Stimulated activated CD8-positive, alpha-beta memory T cell treated with anti-CD3 and anti-CD28 coated beads, Interleukin-12 subunit alpha, Interleukin-12 subunit beta, amount 100 ng/mL, for 4 hours (primary cell): Measurements from ENCODE around the gene GPER1.
A peak's percentile ranks its signal among the peaks of the same experiment; 100 is the strongest.

Experiments used
- DNase-seq: peaks from one replicate; pipeline ENCODE4 v3.0.0-alpha.2; 2020; ENCODE audit warnings: low read depth

The GPER1 gene

DNA sequence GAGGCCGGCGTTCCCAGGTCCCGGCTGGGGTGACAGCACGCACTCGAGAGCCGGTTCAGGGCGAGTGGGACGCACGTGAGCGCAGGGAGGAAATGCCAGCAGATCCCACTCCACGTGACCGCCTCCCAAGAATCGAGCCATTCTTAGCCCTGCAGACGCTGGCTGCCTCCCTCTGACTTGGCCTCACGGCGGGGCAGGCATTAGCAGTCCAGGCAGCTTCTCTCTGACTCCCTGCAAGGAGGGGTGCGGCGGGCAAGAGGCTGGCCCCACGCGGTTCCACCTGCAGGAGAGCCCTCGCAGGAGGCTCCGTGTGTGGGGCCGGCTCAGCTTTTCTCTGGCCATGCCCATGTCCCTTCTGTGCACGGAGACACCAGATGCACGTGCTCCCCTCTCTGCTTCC, 33.5 kb upstream of the GPER1 start:
- no peak for DNase-seq

DNA sequence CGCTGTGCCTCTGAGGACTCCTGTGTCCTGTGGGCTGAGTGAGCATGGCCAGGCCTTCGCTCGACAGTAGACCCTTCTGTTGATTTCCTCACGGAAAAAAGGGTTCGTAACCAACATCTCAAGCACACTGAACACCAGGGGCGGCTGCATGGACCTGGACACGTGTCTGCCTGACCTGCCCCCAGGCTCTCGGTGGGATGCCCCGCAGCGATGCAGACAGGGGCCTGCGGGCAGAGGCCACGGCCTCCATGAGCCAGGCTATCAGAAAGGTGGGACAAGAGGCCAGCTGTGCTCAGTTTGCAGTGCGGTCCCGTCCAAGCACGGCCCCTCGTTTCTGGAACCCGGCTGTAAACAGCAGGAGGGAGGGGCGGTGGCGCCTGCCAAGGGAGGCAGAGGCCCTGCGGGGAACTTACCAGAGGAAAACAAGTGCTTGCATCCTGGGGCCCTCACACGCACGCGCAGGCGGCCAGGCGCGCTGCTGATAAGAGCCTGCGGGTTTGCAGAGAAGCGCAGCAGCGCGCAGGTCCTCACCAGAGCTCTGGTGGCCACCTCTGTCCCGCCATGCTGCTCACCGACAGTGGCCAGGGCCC, 33.0 kb upstream of the GPER1 start:
- no peak for DNase-seq

DNA sequence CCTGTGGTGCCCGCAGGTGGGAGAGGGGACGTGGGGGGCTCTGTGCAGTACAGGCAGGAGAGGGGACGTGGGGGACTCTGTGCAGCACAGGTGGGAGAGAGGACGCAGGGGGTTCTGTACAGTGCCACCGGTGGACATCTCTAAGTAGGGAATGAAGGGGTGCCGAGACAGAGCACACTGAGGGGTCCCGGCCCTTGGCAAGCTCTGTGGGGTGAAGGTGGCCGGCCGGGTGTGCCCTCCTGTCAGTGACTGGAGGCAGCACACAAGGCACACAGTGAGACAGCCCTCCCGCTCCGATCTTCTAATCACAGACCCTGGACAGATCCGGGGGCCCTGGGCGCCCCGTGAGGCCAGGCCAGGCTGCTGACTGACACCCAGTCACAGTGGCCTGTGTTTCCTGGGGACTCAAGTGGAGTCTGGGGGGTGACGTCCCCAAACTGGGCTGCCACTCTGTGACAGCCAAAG, 32.4 kb upstream of the GPER1 start:
- DNase-seq, result no peak

DNA sequence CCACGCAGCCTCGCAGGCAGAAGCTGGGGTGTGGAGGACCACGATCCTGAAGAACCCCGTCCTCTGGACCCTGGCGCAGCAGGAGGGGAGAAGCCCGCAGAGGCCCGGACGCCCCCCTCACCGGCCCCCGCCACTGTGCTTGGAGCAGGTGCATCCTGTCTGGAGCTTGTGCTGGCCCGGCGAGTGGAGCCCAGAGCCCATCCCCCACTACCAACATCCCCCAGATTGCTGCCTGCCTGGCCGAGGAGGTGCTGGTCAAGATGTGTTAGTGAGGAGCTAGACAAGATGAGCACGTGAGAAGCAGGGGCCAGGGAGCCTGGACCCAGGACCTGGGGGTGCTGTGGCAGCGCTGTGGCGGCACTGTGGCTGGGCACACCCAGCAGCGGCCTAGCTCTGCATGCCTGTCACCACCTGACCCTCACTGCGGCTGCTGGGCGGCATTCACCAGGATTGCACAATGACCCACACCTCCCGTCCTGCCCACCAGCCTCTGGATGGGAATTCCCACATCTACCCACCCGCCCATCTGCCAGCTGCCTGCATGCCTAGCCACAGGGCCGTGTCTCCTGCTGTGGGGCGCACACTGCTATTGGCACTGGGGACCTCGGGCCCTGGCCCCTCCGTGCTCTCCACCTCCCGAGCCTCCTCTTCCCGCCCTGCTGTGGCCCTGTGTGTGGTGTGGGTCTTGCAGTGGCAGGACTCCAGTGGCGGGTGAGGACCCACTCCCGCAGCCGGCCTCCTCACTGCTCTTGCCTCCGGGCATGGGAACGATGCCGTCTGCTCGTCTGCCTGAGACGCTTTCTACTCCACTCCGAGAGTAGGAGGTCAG, 31.7 kb upstream of the GPER1 start:
- DNase-seq, result no peak

DNA sequence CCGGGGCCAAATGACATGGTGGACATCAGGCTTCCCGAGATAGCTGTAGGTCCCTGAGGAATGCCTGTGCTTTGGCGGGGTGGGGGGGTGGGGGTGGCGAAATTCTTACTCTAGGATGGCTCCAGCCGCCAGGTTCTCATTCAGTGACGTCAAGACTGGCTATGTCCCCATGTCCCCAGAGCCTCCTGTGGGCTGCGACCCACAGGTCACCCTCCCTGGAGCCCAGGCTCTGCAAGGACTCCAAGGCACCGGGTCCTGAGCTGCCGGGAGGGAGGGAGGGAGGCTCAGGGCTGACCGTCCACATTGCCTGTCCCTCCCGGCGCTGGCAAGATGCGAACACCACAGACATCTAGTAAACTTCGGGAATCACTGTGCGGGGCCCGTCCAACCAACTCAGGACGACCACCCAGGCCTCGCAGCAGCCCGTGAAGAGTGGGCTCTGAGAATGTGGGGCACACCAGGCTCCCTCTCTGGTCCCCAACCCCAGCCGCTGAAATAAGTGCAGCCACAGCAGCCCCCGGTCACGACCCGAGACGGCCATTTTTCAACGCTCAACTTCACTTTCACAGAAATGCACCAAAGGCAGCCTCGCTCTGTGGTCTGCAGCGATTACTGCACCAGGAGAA, 31.0 kb upstream of the GPER1 start:
- DNase-seq, result no peak

DNA sequence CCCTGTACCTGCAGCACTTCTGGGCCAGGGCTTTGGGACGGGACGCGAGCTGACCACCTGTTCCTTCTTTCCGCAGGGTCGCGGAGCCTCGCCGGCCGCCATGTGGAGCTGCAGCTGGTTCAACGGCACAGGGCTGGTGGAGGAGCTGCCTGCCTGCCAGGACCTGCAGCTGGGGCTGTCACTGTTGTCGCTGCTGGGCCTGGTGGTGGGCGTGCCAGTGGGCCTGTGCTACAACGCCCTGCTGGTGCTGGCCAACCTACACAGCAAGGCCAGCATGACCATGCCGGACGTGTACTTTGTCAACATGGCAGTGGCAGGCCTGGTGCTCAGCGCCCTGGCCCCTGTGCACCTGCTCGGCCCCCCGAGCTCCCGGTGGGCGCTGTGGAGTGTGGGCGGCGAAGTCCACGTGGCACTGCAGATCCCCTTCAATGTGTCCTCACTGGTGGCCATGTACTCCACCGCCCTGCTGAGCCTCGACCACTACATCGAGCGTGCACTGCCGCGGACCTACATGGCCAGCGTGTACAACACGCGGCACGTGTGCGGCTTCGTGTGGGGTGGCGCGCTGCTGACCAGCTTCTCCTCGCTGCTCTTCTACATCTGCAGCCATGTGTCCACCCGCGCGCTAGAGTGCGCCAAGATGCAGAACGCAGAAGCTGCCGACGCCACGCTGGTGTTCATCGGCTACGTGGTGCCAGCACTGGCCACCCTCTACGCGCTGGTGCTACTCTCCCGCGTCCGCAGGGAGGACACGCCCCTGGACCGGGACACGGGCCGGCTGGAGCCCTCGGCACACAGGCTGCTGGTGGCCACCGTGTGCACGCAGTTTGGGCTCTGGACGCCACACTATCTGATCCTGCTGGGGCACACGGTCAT, 30.3 kb upstream of the GPER1 start:
- DNase-seq, result no peak

DNA sequence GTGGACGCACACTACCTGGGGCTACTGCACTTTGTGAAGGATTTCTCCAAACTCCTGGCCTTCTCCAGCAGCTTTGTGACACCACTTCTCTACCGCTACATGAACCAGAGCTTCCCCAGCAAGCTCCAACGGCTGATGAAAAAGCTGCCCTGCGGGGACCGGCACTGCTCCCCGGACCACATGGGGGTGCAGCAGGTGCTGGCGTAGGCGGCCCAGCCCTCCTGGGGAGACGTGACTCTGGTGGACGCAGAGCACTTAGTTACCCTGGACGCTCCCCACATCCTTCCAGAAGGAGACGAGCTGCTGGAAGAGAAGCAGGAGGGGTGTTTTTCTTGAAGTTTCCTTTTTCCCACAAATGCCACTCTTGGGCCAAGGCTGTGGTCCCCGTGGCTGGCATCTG, 29.6 kb upstream of the GPER1 start:
- no peak for DNase-seq

DNA sequence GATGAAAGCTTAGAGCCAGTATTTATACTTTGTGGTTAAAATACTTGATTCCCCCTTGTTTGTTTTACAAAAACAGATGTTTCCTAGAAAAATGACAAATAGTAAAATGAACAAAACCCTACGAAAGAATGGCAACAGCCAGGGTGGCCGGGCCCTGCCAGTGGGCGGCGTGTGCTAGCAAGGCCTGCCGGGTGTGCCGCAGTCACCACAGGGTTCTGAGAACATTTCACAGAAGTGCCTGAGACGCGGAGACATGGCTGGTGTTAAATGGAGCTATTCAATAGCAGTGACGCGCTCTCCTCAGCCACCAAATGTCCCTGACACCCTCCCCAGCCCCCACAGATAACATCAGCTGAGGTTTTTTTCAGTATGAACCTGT, 29.1 kb upstream of the GPER1 start:
- no peak for DNase-seq

DNA sequence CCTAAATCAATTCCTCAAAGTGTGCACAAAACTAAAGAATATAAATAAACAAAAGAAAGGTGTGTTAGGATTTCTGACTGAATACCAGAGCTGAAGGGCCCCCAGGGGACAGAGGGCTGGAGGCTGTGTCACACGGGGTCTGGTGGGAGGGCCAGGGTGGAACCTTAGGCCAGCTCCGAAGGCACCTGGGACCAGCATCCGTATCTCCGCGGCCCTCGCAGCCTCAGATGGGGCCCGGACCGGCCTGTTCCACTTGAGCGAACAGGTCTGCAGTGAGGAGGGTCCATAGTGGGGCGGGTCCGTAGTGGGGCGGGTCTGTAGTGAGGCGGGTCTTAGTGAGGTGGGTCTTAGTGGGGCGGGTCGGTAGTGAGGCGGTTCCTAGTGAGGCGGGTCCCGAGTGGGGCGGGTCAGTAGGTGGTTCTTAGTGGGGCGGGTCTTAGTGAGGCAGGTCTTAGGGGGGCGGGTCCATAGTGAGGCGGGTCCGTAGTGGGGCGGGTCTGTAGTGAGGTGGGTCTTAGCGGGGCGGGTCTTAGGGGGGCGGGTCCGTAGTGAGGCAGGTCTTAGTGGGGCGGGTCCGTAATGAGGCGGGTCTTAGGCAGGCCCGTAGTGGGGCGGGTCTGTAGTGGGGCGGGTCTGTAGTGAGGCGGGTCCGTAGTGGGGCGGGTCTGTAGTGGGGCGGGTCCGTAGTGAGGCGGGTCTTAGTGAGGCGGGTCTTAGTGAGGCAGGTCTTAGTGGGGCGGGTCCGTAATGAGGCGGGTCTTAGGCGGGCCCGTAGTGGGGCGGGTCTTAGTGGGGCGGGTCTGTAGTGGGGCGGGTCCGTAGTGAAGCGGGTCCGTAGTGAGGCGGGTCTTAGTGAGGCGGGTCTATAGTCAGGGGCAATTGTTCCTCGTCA, 28.5 kb upstream of the GPER1 start:
- DNase-seq, result no peak

DNA sequence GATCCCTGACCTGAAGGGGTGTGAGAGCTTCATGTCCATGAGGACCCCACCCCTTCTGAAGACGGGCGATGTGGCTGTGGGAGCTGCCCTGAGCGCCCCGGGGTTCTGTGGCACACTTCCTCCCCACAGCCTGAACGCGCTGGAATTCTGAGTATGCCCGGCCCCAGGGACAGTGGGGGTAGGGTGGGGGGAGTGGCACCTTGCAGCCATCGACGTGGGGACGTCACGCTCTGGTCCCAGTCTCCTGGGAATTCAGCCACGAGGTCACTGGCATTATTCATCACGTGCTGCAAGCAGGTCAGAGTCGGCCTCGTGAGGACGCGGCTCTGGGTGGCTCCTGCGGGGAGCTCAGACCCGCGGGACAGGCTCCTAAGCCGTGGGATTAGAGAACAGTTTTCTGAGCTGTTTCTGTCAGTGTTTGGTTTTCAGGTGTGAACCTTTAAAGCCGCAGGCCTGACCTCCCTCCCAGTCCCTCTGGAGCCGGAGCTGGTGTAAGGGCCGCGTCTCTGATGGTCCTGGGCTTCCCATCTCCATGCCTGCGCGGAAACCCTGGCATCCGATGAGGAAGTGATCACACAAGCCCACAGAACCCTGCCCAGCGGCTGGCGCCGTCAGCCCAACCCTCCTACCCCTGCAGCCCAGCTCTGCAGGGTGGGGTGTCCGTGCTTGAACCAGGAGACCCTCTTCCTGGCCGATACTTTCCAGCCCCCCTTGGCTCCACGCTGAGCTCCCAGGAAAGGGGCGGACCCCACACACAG, 27.4 kb upstream of the GPER1 start:
- DNase-seq, result no peak

DNA sequence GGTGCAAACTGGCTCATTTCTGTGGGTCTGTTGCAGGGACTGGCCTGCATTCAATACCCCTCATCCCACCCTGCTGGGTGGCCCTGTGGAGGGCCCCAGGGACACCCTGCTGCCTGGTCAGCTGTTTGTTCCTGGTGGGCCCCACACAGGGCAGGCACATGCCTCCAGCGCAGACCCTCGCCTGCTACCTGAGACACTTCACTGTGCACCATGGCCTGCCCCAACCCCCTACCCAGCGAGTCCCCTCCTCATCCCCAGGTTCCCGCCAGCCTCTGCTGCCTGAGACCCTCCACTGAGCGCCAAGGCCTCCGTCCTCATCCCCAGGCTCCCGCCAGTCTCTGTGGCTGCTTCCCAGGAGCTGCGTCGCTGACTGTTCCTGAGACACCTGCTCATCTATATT, 26.7 kb upstream of the GPER1 start:
- no peak for DNase-seq

DNA sequence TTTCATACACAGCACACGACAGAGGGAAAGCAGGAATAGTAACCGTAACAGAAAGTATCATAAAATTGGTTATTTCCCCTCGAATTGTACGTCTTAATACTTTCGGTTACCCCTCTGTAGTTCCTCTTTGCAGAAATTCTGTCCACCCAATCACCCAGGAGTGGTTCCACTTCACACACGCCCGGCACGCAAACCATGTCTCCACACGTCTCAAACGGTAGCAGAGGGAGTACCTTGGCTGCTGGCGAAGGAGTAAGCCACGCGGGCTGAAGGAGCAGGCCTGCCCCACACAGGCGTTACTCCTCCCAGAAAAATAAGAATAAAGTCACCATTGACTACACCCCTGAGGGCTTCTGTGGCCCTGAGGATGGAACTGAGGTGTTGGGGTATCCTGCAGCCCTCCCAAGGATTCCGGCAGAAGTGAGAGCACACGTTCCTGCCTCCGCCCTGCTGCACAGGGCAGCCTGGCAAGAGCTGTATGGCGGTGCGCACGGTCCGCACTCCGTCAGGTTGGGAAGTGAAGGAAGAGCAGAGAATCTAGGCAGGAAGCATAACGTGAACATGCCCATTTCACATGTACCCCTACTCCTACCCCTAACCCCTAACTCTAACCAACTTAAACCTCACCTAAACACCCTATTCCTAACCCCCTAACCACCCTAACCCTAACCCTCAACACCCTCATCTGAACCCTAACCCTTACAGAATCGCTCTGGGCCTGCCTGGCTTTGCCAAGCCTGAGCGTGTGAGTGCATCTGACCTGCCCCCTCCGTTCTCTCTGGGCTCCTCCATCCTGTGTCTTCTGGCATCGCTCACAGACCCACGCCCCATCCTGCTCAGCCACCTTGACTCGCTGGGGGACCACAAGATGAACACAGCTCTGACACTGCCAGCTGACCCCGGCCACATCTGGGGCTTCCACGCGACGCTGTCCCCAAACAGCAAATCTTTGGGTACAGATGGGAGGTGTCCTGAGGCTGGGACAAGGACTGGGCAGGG, 25.3 kb upstream of the GPER1 start:
- no peak for DNase-seq

DNA sequence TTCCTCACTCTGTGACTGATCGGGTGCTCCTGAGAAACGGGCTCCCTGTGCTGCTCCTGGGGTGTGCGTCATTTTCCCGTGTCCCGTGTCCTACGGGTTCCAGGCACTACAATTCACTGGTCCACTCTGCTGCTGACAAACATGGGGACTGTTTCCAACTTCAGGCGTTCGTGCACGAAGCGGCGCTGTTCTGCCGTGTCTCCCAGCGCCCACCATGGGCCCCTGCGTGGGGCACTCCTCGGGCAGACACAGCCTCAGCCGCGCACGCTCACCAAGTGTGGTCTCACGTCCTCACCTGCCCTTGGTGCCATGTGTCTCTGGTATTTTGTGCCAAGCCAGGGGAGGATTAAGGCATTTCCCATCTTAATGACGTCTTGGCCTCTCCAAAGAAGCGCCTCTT, 24.6 kb upstream of the GPER1 start:
- DNase-seq, result no peak

DNA sequence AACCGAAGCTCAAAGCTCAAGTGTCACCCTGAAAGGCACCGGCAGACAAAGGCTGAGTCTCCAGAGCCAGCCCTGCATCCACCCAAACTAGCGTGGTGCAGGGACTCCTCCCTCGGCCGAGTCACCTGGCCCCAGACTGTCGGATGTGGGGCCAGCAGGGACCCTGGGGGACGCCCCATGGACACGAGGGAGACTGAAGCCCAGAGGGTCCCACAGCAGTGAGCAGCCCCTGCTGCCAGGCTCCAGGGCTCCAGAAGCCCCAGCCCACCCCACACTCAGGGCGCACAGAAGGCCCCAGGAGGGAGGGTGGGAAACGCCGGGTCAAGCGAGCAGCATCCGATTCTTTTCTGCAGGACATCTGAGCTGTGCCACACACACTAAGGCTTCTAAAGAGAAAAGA, 23.3 kb upstream of the GPER1 start:
- DNase-seq, result no peak

DNA sequence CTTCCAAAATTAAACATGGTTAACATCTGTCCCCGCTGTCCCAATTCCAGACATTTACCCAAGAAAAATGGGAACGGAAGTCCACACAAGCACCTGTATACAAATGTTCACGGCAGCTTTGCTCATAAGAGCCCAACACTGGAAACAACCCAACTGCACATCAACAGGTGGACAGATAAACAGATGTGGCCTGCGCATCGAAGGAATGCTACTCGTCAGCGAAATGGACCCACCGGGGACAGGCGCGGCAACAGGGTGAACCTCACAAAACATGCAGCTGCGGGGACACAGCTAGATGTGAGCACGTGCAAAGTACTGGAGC, 22.7 kb upstream of the GPER1 start:
- DNase-seq, result no peak

DNA sequence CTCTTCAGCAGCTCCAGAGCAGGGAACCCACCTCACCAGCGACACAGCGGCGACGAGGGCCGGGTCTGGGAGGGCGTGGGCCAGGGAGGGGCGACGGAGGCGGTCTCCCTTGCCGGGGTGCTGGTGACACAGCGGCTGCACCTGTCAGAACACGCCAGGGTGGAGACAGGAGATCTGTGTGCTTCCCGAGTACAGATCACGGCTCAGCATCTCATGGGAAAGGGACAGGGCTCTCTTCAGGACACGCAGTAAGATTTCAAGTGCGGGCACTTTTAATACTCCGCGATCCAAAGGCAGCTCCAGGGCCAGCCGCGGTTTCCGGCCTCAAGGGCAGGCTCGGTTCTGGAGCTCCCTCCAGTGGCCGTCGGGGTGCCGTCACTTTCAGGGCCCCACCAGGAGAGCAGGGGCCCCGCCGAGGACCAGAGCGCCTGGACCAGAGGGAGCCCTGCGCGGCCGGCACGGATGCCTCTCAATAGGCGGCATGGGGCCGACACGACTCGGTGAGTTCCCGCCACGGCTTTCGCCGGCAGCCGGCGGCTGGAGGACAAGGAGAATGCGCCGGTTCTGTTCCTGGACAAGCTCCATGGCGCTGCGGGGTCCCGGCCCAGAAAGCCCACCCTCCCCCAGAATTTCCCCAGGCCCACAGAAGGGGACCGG, 22.2 kb upstream of the GPER1 start:
- DNase-seq, result peak; percentile 57

DNA sequence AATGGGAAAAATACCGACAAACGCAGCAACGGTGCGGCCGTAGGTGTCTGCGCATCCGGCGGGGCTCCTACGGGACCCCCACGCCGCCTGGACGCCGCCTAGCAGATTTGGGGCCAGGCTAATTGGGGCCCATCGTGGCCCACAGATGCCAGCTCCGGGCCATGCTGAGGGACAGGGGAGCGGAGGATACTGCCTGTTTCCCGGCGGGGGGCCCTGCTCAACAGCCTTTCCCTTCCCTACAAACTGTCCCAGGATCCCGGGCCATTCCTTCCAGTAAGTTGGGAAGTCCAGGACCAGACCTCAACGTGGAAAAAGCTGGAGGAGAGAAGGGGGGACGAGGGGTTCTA, 21.7 kb upstream of the GPER1 start:
- DNase-seq, result no peak

DNA sequence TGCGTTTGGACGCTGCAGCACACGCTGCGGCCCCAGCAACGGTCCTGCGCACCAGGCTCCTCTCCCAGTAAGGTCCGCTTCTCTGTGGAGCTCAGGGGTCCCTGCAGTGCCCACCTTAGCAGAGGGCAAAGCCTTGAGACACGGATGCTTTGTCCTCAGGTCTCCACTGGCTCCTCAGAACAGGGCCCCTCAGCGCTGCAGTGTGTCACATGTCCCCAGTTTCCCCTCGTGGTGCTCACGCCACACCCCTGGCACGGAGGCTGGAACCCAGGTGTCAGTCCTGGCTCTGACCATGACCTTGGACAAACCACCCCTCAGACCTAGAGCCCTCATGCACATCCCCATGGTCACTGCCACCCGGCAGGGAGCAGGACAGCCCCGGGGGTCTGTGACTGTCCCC, 19.9 kb upstream of the GPER1 start:
- DNase-seq, result no peak

DNA sequence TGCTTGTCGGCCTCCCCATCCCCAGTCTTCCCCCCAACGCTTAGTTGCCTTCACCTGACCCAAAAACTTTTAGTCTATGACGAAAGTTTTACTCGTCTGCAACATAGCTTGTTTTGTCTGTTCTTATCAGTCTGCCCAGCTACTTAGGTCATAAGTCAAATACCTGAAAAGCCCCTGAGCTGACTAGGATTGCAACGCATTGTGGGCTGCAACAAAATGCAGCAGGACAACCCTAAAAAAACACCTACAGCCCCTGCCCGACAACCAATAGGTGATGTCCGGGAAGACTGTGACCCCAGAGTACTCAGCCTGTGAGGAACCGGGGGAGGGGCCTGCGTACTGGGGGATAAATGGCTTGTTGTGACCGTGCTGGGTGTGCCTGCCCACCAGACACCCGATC, 19.3 kb upstream of the GPER1 start:
- no peak for DNase-seq
